Measurements from ENCODE around the gene CD3G.

The CD3G gene

GRCh38 chr11:118322721-118323120 lies 21.4 kb upstream of the CD3G start:
- DNase-seq = no peak

- no peak for DNase-seq
These were observed 18.9 kb upstream of the CD3G start for GRCh38 chr11:118325283-118325682.

GRCh38 chr11:118328745-118329144 lies 15.4 kb upstream of the CD3G start:
- no peak for DNase-seq

GRCh38 chr11:118334745-118335144 lies 9.4 kb upstream of the CD3G start:
- DNase-seq = no peak

GRCh38 chr11:118338637-118339061 lies 5.5 kb upstream of the CD3G start:
- no peak for DNase-seq

GRCh38 chr11:118339281-118339961 lies 4.7 kb upstream of the CD3G start:
- DNase-seq = no peak

GRCh38 chr11:118340449-118340848 lies 3.7 kb upstream of the CD3G start:
- DNase-seq = no peak

- DNase-seq = no peak
These were observed 2.9 kb upstream of the CD3G start for GRCh38 chr11:118341261-118341660.

GRCh38 chr11:118341815-118342489 lies 2.2 kb upstream of the CD3G start:
- no peak for DNase-seq

GRCh38 chr11:118342503-118343161 lies 1.5 kb upstream of the CD3G start, which contains the start of gene CD3D:
Gene CD3D (minus strand): TSS chr11:118342705. CDS start chr11:118342607, 98 bp downstream.
- no peak for DNase-seq

- DNase-seq = no peak
These were observed 896 bp upstream of the CD3G start for GRCh38 chr11:118343248-118343647.

GRCh38 chr11:118349475-118349874 lies 5.3 kb downstream of the CD3G start:
- DNase-seq = no peak

- no peak for DNase-seq
These were observed 9.1 kb downstream of the CD3G start for GRCh38 chr11:118353084-118353710.

GRCh38 chr11:118358071-118358470 lies 13.9 kb downstream of the CD3G start:
- DNase-seq = no peak

- peak; percentile 74 to 98 (median 91) for DNase-seq
These were observed 15.3 kb downstream of the CD3G start, which contains the start of gene UBE4A for GRCh38 chr11:118359295-118359958. Gene UBE4A (plus strand): TSS chr11:118359600. CDS start chr11:118365081, 5,481 bp downstream.

GRCh38 chr11:118364956-118365615 lies 20.9 kb downstream of the CD3G start:
- DNase-seq = no peak

- no peak for DNase-seq
These were observed 22.1 kb downstream of the CD3G start for GRCh38 chr11:118366287-118366686.

- DNase-seq = no peak
These were observed 26.6 kb downstream of the CD3G start for GRCh38 chr11:118370774-118371173.

GRCh38 chr11:118373263-118373662 lies 29.1 kb downstream of the CD3G start:
- DNase-seq = no peak

GRCh38 chr11:118373871-118374270 lies 29.7 kb downstream of the CD3G start:
- DNase-seq = no peak

GRCh38 chr11:118374729-118375128 lies 30.6 kb downstream of the CD3G start:
- DNase-seq = peak in 1 of 58 donors; percentile 1
